Measurements from ENCODE around the gene MAP3K6.

Gene MAP3K6

DNA sequence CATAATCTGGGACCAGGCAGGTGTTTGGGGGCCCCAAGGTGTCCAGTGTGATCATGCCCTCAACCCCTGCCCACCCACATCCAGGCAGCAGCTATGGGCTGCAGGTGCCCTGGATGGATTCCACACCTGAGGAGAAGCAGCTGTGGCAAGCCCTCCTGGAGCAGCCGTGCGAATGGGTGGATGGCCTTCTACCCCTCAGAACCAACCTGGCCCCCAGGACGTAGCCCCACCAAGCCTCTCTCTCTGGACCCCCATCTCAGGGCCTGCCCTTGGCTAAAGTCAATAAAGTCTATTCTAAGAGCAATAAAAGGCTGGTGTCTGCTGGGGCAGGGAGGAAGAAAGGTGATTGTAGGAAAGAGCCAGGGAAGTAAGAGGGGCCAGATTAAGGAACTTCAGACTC lies 13.1 kb downstream of the MAP3K6 start:
- no peak for DNase-seq

DNA sequence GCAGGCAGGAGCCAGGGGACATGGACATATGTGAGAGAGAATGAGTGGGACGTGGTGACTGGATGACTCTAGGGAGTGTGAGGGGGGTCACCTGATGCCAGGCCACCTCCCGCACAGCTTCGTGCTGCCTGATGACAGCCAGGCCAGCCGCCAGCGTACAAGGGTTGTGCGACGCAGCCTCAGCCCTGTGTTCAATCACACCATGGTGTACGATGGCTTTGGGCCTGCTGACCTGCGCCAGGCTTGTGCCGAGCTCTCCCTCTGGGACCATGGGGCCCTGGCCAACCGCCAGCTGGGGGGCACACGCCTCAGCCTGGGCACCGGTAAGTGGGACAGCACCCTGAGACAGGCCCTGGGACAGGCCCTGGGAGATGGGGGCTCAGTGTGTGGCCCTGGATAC lies 13.6 kb downstream of the MAP3K6 start:
- no peak for DNase-seq

DNA sequence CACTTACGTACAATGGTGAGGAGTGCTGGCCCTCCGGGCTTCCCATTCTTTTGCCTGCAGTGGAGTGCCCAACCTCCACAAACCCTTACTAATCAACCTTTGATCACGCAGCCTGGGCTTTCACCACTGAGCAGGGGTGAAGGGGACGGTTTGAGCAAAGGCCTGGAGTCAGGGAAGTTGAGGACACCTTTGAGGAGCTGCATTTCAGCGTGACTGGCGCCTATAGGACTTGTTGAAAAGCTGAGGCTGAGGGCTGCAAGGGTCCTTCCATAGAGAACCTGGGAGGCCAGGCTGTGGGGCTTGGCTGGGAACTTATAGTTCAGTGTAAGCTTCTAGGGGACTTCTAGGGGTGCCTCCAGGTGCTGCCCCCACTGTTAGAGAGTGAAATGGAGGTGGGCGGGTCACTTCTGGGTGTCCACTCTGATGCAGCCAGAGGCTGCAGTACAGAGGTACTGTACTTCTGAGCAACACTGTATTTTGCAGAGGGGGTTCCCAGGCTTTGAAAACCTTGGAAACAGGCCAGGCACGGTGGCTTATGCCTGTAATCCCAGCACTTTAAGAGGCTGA lies 15.1 kb downstream of the MAP3K6 start:
- no peak for DNase-seq

DNA sequence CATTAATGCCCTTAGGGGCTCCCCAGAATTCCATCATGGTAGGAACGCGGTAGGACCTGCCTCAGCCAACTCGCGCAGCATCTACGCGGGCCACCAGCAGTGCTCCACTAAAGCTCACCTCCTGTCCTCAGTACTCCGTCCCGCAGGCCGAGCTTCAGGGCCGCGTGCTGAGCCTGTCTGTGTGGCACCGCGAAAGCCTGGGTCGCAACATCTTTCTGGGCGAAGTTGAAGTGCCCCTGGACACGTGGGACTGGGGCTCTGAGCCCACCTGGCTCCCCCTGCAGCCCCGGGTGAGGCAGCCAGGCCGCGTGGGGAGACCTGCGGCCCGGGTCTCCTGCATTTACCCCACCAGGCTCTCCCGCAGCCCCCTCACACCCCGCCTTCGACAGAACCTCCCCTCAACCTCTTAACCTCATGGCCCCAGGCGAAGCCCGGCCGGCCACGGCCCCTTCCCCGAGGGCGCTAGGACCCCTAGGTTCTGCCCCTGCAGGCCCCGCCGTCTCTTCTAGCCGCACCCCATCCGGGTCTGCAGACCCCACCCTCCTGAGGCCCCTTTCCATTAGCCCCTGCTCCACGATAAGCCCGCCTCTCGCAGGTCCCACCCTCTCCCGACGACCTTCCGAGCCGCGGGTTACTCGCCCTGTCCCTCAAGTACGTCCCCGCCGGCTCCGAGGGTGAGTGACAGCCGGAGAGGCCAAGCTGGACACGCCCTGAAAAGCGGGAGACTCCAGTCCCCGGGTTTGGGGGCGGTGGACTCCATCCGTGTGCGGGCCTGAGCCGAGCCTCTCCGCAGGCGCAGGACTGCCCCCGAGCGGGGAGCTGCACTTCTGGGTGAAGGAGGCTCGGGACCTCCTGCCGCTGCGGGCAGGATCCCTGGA lies 15.9 kb downstream of the MAP3K6 start:
- DNase-seq, result no peak

DNA sequence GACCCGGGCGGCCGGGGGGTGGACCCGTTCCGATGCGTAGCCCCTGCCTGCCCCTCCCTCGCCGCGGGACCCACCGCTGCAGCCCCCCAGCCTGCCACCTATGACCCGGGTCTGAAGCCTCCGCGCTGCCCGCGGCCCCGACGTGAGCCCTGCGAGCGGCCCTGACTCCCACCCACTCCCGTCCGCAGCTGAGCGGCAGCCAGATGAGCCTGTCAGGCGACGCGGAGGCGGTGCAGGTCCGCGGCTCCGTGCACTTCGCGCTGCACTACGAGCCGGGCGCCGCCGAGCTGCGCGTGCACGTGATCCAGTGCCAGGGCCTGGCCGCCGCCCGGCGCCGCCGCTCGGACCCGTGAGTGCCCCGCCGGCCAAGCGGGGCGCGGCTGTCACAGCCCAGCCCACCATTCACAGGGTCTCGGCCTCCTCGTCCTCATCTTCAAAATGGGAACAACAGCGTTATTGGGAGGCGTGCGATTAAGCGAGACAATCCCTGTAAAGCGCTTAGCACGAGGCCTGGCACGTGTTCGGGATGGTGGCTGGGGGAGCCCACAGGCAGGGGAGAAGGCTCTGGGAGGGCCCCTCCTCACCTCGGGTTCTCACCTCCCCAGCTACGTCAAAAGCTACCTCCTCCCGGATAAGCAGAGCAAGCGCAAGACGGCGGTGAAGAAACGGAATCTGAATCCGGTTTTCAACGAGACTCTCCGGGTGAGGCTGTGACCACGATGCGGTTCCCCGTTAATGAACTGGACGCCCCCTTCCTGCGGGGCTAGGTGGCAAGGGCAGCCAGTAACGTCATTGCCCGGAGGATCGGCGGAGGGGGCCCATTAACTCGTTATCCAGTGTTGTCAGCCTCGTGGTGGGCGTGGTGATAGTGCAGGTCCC lies 16.7 kb downstream of the MAP3K6 start:
- DNase-seq, result no peak

DNA sequence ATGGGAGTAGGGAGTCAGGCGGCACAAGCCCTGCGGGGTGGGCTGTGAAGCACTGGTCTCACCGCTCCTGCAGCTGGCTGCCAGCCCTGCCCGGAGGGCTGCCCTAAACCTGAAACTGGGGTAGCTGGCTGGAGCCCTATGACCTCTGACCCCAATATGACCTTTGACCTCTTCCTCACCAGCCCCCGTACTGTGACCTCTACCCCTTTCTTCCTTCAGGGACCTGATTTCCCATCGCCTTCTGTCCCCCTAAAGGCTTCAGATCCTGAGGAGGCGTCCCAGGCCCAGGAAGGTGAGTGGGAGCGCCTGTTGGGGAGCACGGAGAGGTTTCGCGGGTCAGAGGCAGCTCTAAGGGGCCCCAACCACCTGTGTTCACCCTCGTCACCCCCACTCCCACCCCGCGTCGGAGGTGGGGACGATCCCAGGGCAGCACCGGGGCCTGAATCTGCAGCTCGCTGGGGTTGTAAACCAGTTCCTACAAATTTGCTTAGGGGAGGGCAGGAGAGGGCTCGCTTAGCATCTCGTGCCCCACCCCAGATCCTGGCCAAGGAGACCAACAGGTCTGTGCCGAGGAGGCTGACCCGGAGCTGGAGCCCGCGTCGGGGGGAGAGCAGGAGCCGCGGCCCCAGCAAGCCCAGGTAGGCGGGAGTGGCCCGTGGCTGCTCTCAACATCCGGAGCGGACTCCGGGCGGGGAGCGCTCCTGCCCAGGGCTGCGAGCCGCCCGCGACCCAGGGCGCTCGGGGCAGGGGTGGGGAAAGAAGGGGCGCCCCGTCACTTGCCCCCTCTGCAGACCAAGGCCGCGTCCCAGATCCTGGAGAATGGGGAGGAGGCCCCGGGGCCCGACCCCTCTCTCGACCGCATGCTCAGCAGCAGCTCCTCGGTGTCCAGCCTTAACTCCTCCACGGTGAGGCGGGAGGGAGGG lies 17.6 kb downstream of the MAP3K6 start:
- DNase-seq, result no peak

DNA sequence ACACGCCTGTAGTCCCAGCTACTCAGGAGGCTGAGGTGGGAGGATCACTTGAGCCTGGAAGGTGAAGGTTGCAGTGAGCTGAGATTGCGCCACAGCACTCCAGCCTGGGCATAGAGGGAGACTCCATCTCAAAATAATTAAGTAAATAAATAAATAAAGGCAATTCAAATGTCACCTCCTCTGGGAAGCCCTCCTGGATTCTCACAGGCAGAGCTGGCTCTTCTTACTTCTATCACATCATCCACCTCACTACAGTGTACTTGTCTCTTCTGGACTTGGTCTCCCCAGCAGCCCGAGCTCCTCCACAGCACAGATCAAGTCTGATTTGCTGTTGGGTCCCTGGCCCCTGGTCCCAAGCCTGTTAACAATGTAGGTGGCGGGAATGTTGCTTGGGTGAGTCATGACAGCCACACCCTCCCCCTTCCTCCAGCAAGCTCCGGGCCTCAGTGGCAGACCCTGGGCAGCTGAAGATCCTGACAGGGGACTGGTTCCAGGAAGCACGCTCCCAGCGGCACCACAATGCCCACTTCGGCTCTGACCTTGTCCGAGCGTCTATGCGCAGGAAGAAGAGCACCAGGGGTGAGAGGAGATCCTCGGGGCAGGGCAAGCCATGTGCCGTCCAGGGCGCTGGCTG lies 19.7 kb downstream of the MAP3K6 start:
- DNase-seq, result no peak

DNA sequence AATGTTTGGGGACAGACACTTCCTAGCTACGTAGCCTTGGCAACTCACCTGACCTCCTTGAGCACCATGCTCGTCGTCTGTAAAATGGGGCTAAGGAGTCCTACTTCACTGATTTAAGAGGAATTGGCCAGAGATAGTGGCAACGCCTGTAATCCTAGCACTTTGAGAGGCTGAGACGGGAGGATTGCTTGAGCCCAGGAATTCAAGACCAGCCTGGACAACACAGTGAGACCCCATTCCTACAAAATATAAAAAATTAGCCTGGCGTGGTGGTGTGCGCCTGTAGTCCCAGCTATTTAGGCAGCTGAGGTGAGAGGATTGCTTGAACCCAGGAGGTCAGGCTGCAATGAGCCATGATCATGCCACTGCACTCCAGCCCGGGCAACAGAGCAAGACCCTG lies 20.4 kb downstream of the MAP3K6 start:
- DNase-seq, result no peak

DNA sequence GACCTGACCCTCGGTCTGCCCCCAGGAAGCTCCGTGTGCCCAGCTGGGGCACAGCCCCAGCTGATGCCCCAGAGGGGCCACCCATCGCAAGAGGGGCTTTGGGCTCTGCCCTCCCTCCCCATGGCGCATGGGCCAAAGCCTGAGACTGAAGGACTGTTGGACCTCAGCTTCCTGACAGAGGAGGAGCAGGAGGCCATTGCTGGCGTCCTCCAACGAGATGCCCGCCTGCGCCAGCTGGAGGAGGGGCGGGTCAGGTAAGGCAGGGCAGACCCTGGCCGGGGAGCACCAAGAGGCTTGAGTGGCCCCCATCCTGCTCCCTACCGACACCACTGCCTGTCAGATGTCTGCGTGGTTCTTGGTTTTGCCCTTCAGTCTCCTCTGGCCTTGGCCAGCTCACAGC lies 21.5 kb downstream of the MAP3K6 start:
- no peak for DNase-seq

DNA sequence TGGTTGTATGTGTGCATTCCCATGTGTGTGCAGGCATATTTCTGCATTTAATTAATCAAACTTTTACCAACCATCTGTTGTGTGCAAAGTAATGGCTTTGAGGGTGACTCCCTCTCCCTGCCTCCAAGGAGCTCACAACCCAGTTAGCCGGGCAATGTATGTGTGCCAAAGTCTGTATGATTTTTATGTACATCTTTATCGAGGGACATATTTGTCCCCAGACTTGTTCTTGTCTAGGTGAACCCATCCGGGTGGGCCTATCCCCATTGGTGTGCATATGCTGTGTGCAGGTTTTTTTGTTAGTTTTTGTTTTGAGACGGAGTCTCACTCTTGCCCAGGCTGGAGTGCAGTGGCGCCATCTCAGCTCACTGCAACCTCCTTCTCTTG lies 23.1 kb downstream of the MAP3K6 start:
- DNase-seq, result no peak

DNA sequence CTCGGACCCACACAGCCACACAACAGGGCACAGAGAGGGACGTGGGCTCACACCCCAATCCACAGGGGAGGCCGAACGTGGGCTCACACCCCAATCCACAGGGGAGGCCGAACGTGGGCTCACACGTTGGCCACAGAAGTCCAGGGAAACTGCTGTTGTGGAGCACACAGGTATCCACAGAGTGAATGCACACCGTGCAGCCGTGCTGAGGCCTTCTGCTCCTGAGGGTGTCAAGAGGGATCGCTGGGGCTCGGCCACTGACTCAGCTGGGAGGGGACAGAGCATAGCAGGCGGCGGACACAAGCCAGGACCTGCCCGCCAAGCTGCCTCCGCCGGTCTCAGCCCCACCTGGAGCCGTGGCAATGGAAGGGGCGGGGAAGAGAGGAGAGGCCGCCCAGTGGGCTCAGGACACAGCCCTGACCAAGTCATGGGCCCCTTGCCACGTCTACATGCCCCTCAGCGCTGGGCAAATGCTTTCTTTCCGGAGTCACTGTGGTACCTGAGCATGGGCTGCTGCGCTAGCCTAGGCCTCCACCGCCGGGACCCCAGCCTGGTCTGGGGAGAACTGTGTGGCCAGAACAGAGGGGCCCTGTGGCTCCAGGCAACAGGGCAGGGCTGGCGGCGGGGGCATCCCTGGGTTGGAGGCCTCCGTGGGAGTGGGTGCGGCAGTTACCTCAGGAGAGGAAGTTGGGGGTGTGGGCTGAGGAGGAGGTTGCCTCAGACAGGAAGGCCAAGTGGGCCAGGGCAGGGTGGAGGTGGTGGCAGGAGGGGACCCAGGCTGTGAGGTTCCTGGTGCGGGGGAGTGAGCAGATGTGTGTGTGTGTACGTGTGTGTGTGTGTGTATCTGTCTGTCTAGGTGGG lies 23.8 kb downstream of the MAP3K6 start:
- peak; percentile 35 to 49 for DNase-seq

DNA sequence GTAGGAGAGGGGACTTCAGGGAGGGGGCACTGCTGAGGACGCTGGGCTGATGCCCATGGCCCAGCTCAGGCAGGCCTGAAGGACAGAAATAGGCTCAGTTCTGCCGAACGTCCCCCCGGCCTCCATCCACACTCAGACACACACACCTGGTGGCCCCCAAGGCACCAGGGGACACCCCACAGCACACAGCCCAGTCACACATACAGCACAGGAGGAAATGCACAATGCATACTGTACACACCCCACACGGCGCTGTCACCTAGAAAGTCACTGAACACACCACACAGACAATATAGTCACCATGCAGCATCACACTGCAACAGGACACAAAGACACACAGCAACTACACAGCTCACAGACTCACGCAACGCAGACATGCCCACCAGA lies 24.4 kb downstream of the MAP3K6 start:
- no peak for DNase-seq

DNA sequence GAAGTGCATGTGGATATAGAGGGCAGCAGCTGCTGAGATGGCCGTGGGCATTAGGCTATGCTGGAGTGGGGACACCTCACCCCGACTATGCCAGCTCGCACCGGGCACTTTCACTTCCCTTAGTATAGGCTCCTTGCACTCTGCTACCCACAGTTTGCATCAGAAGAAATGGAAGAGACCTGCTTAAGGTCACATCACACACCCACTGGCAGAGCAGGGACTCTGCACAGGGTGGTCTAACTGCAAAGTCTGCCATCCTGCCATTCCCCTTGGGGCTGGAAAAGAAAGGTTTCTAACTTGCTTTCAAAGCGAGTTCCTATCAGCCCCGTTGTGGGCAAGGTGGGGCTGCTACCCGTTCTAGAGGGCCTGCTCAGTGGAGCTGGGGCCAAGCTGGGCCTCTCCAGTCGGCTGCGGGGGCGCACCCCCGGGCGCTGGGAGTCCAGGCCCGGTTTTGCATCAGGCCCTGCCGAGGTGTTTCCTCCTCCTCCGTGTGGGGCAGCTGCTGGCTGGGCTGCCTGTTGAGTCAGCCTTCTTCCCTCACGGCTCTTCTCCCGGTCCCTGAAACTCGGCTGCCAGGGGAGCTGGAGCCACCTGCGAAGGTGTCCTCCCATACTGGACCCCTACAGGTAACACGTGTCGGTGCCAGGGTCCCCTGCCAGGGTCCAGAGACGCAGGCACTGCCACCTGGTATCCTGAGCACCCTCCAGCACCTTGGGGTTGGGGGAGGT lies 25.1 kb downstream of the MAP3K6 start, which contains the start of gene SYTL1:
SYTL1 (plus strand) TSS at position 498 of the 728 bp plus-strand sequence. CDS start 3,313 bp downstream, outside the sequence.
- DNase-seq, result peak; percentile 61 to 73

DNA sequence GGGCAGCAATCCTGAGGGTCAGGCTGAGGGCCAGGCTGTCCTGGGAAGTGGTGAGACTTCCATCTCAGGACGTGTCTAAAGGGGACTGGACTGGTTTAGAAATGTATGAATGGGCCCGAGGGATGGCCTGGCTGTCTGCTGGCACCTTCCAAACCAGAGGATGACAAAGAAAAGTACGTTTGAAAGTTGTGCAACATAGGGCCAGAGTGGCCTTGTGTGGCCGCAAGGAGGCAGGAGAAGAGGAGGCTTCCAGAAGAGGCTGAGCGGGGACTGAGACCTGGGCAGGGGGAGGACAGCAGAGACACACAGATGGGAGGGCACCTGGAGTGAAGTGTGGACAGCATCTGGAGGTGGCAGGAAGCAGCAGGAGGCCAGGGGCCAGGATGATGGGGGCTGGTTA lies 27.5 kb downstream of the MAP3K6 start:
- DNase-seq, result no peak

DNA sequence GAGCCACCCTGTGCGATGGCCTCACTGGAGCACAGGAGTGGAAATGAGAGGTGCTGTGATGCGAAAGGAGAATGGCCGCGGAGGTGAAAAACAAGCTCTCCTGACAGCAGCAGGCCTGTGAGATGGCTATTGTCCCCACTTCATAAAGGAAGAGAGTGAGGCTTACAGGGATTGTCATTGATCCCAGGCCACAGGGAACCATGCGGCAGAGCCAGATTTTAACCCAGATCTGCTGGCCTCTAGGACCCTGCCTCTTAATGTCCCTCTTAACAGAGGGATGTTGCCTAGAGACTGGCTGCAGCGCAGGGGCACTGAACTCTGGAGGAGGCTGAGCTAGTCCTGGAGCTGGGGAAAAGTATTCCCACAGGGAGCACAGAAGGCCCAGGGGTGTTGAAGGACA lies 28.0 kb downstream of the MAP3K6 start:
- DNase-seq, result no peak

DNA sequence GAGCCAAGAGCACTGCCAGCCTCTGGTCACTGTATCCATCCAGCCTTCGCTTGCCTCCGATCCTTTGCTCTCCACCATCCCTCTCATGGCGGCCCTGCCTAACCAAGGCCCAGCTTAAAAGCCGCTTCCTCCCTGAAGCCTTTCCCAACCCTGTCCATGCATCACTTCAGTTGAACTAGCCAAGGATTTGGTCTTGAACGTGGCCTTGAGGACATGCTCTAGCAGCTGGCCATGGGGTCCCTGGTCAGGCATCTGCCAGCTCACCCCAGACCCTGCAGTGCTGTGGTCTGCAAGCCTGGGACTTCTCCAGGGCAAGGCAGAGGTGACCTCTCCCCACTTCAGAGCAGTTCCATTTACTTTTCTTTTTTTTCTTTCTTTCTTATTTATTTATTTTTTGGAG lies 30.0 kb downstream of the MAP3K6 start:
- DNase-seq, result no peak

DNA sequence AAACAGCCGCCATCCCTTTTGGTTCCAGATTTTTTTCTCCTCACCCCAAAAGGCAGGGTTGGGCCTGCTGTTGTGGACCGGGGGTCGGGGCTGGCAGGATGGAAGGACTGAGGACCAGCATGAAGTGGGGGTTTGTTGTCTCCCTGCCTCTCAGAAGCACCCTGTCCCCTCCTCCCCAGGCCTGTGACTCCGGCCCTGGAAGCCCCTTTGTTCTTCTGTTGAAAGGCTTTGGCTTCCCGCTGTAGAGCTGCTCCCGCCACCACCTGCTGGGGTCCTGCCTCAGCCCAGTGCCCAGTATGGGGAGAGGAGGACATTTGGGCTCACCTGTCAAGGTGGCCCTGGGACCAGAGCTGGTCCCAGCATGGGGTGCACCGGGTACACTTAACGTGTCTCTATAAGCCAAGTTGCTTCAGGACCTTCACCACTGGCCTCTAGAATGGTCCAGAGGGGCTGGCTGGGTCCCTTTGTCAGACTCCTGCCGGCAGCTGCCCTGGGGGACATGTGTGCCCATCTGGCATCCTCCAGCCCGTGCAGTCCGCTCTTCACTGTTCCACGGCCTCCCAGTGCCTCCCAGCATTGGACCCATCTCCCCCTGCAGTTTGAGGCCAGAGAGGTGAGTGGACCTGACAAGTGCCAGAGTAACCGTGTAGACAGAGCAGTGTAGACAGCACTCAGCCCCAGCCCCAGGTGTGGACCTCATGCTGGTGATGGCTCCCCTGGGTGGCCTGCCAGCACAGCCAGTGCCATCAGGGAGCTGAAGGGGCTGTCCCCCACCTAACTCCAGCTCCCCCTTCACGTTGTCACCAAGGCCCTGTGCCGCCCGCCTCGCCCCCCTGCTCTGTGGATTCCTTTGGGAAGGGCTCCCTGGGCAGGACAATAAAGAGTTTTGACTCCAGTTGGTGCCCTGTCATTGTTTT lies 31.0 kb downstream of the MAP3K6 start:
- no peak for DNase-seq

DNA sequence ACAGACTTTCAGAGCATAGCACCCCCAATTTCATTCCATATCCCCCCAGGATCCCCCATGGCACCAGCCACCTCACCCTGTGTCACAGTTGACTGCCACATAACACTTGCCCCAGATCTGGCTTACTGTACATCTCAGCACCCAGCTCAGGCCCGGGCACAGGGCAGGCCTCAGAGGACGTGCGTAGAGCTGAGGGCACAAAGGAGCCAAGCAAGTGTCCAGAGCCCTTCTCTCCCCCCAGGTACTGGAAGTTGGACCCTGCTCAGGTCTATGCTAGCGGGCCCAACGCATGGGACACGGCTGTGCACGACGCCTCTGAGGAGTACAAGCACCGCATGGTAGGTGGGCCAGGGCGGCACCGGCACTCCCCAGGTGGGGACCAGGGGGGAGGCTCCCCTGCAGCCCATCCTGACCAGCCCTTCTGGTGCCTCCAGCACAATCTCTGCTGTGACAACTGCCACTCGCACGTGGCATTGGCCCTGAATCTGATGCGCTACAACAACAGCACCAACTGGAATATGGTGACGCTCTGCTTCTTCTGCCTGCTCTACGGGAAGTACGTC lies 33.0 kb downstream of the MAP3K6 start:
- DNase-seq, result no peak
